HCT116 (cell line): ENCODE results near the gene CLCF1. TPM values are rescaled to one million over a fixed set of nuclear protein-coding genes. Genes with fewer than 3 reads are reported as not detected.

Experiments
- ATAC-seq: fragments of 200-7000 bp; cut with Tn5 transposase; 2 replicates; pipeline ENCODE4 v1.9.1; 2020; ENCODE audit warnings: mild to moderate bottlenecking, moderate library complexity
- BruUV-seq: library from RNA; stranded (reverse); fragments of 400-500 nt; replicated peaks from 2 replicates; lab custom pipeline; 2021; lab: Mats Ljungman, UMichigan
- CTCF ChIA-PET: fragments of 300-600 bp; sonication (Branson Sonifier 250); formaldehyde crosslinking; loops from one replicate; lab custom pipeline; 2021; ENCODE audit warnings: antibody characterized with exemption; lab: Charles Lee
- POLR2A ChIA-PET: fragments of 300-600, 350-600 bp; sonication (Branson Sonifier 250); formaldehyde crosslinking; loops from one replicate; lab custom pipeline; 2021; ENCODE audit warnings: antibody characterized with exemption; lab: Charles Lee
- RAD21 ChIA-PET, 2 experiments: fragments of 300-600 bp; sonication (Branson Sonifier 250); formaldehyde crosslinking; loops; one replicate each; lab custom pipeline; 2023; ENCODE audit warnings: low total read pairs in 2 of 2; ENCODE audit not compliant: uncharacterized antibody in 2 of 2, unreplicated experiment in 2 of 2, low non-redundant PET in 1 of 2; lab: Charles Lee
- DNase-seq: peaks from one replicate; pipeline ENCODE4 v3.0.0-alpha.2; 2010; ENCODE audit warnings: low read depth, low spot score
- H2AFZ ChIP-seq: fragments of 200-600 bp; shearing (Covaris generic), sonication (generic); 2 replicates; pipeline ENCODE4 v1.6.1; 2017; ENCODE audit warnings: low read depth, mixed run types, mixed read lengths, antibody characterized with exemption, low read length; ENCODE audit not compliant: poor library complexity, severe bottlenecking
- H3K27ac ChIP-seq: 2 replicates; pipeline ENCODE4 v1.5.1; 2012; ENCODE audit warnings: low read depth, low read length
- H3K27me3 ChIP-seq: fragments of 200-600 bp; sonication (generic); 2 replicates; pipeline ENCODE4 v1.6.1; 2016; ENCODE audit warnings: mixed run types, low read length, mixed read lengths; ENCODE audit not compliant: insufficient read depth
- H3K36me3 ChIP-seq, 2 experiments: fragments of 200-500 bp in 1 of 2; fragments of 200-600 bp in 1 of 2; sonication (Bioruptor generic) in 1 of 2; sonication (generic) in 1 of 2; 2 replicates each; pipeline versions ENCODE4 v1.5.1 to v1.6.1; 2014 to 2016; ENCODE audit warnings: low read length in 2 of 2, inconsistent platforms in 1 of 2, mixed read lengths in 1 of 2, mixed run types in 1 of 2; ENCODE audit not compliant: insufficient read depth in 2 of 2, control insufficient read depth in 1 of 2
- H3K4me1 ChIP-seq, 2 experiments: fragments of 200-600 bp in 1 of 2; sonication (generic) in 1 of 2; 2 replicates each; pipeline versions ENCODE4 v1.5.1 to v1.6.1; 2012 to 2017; ENCODE audit warnings: low read length in 2 of 2, inconsistent platforms in 1 of 2, mild to moderate bottlenecking in 1 of 2, mixed read lengths in 1 of 2, mixed run types in 1 of 2, moderate library complexity in 1 of 2; ENCODE audit not compliant: insufficient read depth in 2 of 2, control insufficient read depth in 1 of 2
- H3K4me2 ChIP-seq: fragments of 200-600 bp; sonication (generic); 2 replicates; pipeline ENCODE4 v1.6.1; 2017; ENCODE audit warnings: mixed run types, low read length, mixed read lengths
- H3K4me3 ChIP-seq, 2 experiments: fragments of 200-600 bp in 1 of 2; sonication (generic) in 1 of 2; replicated peaks in 1 of 2; 2 replicates each; pipeline ENCODE4 v1.5.1; 2011 to 2016; ENCODE audit warnings: low read length in 2 of 2, control low read depth in 1 of 2, low read depth in 1 of 2, mild to moderate bottlenecking in 1 of 2, mixed read lengths in 1 of 2, mixed run types in 1 of 2
- H3K79me2 ChIP-seq: fragments of 200-600 bp; sonication (generic); 2 replicates; pipeline ENCODE4 v1.6.1; 2017; ENCODE audit warnings: mild to moderate bottlenecking, mixed run types, low read length, moderate library complexity, mixed read lengths; ENCODE audit not compliant: insufficient read depth
- H3K9ac ChIP-seq: fragments of 200-600 bp; sonication (generic); 2 replicates; pipeline ENCODE4 v1.6.1; 2016; ENCODE audit warnings: low read length, mixed read lengths
- H3K9me2 ChIP-seq: fragments of 200-600 bp; sonication (generic), shearing (Covaris generic); 2 replicates; pipeline ENCODE4 v1.6.1; 2017; ENCODE audit warnings: mixed run types, mild to moderate bottlenecking, moderate library complexity; ENCODE audit not compliant: insufficient read depth
- H3K9me3 ChIP-seq, 2 experiments: fragments of 200-500 bp in 1 of 2; fragments of 200-600 bp in 1 of 2; sonication (Bioruptor generic) in 1 of 2; sonication (generic) in 1 of 2; 2 replicates each; pipeline ENCODE4 v1.6.1; 2014 to 2017; ENCODE audit warnings: low read length in 2 of 2, mixed read lengths in 2 of 2, inconsistent platforms in 1 of 2, low read depth in 1 of 2, mild to moderate bottlenecking in 1 of 2, mixed run types in 1 of 2, moderate library complexity in 1 of 2; ENCODE audit not compliant: control insufficient read depth in 1 of 2, insufficient read depth in 1 of 2
- H4K20me1 ChIP-seq: fragments of 200-600 bp; sonication (generic), shearing (Covaris generic); 2 replicates; pipeline ENCODE4 v1.6.1; 2017; ENCODE audit warnings: mixed run types, mild to moderate bottlenecking, moderate library complexity; ENCODE audit not compliant: insufficient read depth
- CTCF ChIP-seq, 3 experiments: fragments of 200-600 bp in 1 of 3; sonication (generic) in 1 of 3; IDR thresholded peaks in 2 of 3; conservative IDR thresholded peaks in 1 of 3; 2 replicates each; pipeline ENCODE4 v1.5.1; 2012 to 2017; ENCODE audit warnings: low read depth in 2 of 3, low read length in 2 of 3, antibody characterized with exemption in 1 of 3, borderline replicate concordance in 1 of 3, control low read depth in 1 of 3, mild to moderate bottlenecking in 1 of 3, mixed read lengths in 1 of 3, mixed run types in 1 of 3, moderate library complexity in 1 of 3; ENCODE audit not compliant: insufficient read depth in 1 of 3
- EGR1 ChIP-seq: IDR thresholded peaks from 2 replicates; pipeline ENCODE4 v1.6.1; 2012; ENCODE audit warnings: low read depth
- EZH2phosphoT487 ChIP-seq: fragments of 200-600 bp; IDR thresholded peaks from 2 replicates; pipeline ENCODE4 v1.6.1; 2018; ENCODE audit warnings: antibody characterized with exemption, borderline replicate concordance
- JUND ChIP-seq: IDR thresholded peaks from 2 replicates; pipeline ENCODE4 v1.6.1; 2012
- intact Hi-C: fragments of 100-400 bp; cut with micrococcal nuclease; formaldehyde crosslinking; loops from 2 replicates; pipeline ENCODE4 v1.10.0; 2022
- total RNA-seq: library from RNA; stranded (reverse); gene quantifications from one replicate; pipeline ENCODE4 v1.2.1, GENCODE V29; 2021; ENCODE audit not compliant: unreplicated experiment

Gene CLCF1
- total RNA-seq, 1 experiment from 2014 or later = 12.2 TPM

- Histone ChIP-seq H3K27ac (no peak overlapping the region), H2AFZ (no peak overlapping the region), H3K79me2 (no peaks in the 10 kb centered on the region), H3K4me1 (peaks cover 14 to 31% of the 10 kb centered on the region in 2 experiments; a peak in 3 of 4 replicates), H3K27me3 (no peaks in the 10 kb centered on the region), H3K9me2 (no peaks in the 10 kb centered on the region), H3K9me3 (no peaks in the 10 kb centered on the region), H3K36me3 (no peaks in the 10 kb centered on the region), H3K4me2 (no peak overlapping the region), H3K4me3 (no peak overlapping the region), H4K20me1 (no peaks in the 10 kb centered on the region), H3K9ac (no peak overlapping the region)
- ChIA-PET CTCF (interaction anchor here (1.1 kb wide), 1 partner anchor 12 kb away, joined by 3 read pairs; the partner anchor contains the start of gene PPP1CA), POLR2A (interaction anchor here (1.9 kb wide), 1 partner anchor 12 kb away, joined by 5 read pairs; the partner anchor contains the start of gene PPP1CA), RAD21 (interaction anchor here in 1 of 2 experiments (1.4 kb wide), 1 partner anchor 12 kb away, joined by 4 read pairs; the partner anchor contains the start of gene PPP1CA)
- DNase-seq = no peak
- intact Hi-C loops = no loop called here
- no TSS peak for BruUV-seq
- ATAC-seq = no peak
- TF ChIP-seq CTCF (IDR thresholded peaks at IDR 0.05 in 2 of 3, conservative IDR thresholded peaks at IDR 0.05 in 1 of 3; ENCODE audit: borderline replicate concordance in 1 of 3, insufficient read depth in 1 of 3, low read depth in 2 of 3, low read length in 2 of 3) (no peak), EZH2phosphoT487 (no peak), EGR1 (no peak), JUND (no peak)
Measured at GRCh38 chr11:67413266-67413849, 40.0 kb upstream of the CLCF1 start.
